Hepatocyte (in vitro differentiated cells): ENCODE data around the gene ALPG.

Source experiments
- CTCF ChIP-seq: fragments of 200-600 bp; sonication (generic); IDR thresholded peaks from 2 replicates; pipeline ENCODE4 v1.5.1; 2016; ENCODE audit warnings: antibody characterized with exemption, mild to moderate bottlenecking; ENCODE audit not compliant: poor library complexity
- EZH2 ChIP-seq: fragments of 200-600 bp; sonication (generic); IDR thresholded peaks from 2 replicates; pipeline ENCODE4 v1.6.1; 2016; ENCODE audit warnings: antibody characterized with exemption, mild to moderate bottlenecking, borderline replicate concordance
- EZH2phosphoT487 ChIP-seq: fragments of 200-600 bp; sonication (generic); IDR thresholded peaks from one replicate; pipeline ENCODE4 v1.6.1; 2018; ENCODE audit warnings: antibody characterized with exemption, mild to moderate bottlenecking, low read depth, moderate library complexity; ENCODE audit not compliant: unreplicated experiment, severe bottlenecking

- TF ChIP-seq CTCF = no peak
- no peak for TF ChIP-seq EZH2phosphoT487
- TF ChIP-seq EZH2 = no peak
These were observed 29.9 kb downstream of the ALPG start for GRCh38 chr2:232436381-232437194.
